ACC112 (cell line): Measurements from ENCODE around the gene CLEC2L.
A peak's percentile ranks its signal among the peaks of the same experiment; 100 is the strongest.

Experiments used
- H2AFZ ChIP-seq: fragments of 200-600 bp; sonication (generic); one replicate; pipeline ENCODE4 v1.6.0; 2017; ENCODE audit warnings: antibody characterized with exemption, low read length; ENCODE audit not compliant: unreplicated experiment
- H3K27ac ChIP-seq: fragments of 200-600 bp; sonication (generic); 2 replicates; pipeline ENCODE4 v1.5.1; 2014; ENCODE audit warnings: low read depth, mild to moderate bottlenecking, antibody characterized with exemption, low read length, moderate library complexity
- H3K27me3 ChIP-seq: fragments of 200-600 bp; sonication (generic); 2 replicates; pipeline ENCODE4 v1.6.1; 2014; ENCODE audit warnings: mild to moderate bottlenecking, antibody characterized with exemption, low read length, moderate library complexity, mixed read lengths; ENCODE audit not compliant: insufficient read depth
- H3K36me3 ChIP-seq: fragments of 200-600 bp; sonication (generic); 2 replicates; pipeline ENCODE4 v1.6.1; 2016; ENCODE audit warnings: mild to moderate bottlenecking, antibody characterized with exemption, low read length, moderate library complexity, mixed read lengths; ENCODE audit not compliant: insufficient read depth
- H3K4me1 ChIP-seq: fragments of 200-600 bp; sonication (generic); one replicate; pipeline ENCODE4 v1.6.1; 2016; ENCODE audit warnings: low read length, mixed read lengths; ENCODE audit not compliant: insufficient read depth, unreplicated experiment, control insufficient read depth
- H3K4me3 ChIP-seq: fragments of 200-600 bp; sonication (generic); 2 replicates; pipeline ENCODE4 v1.5.1; 2014; ENCODE audit warnings: mild to moderate bottlenecking, low read depth, low read length
- H3K79me2 ChIP-seq: fragments of 200-600 bp; sonication (generic); one replicate; pipeline ENCODE4 v1.6.0; 2016; ENCODE audit warnings: low read length; ENCODE audit not compliant: control insufficient read depth, unreplicated experiment, insufficient read depth

The CLEC2L gene

GRCh38 chr7:139523199-139523941 is at the start of gene CLEC2L:
Gene CLEC2L, plus strand, starts transcription at chr7:139523685. Its CDS starts 243 bp downstream, at chr7:139523928.
- Histone ChIP-seq H3K79me2 (no peaks in the 10 kb centered on the region), H3K27me3 (peaks cover 35% of the 10 kb centered on the region), H3K36me3 (no peaks in the 10 kb centered on the region), H3K4me1 (no peaks in the 10 kb centered on the region), H2AFZ (peak within 1 kb of the TSS; percentile 23), H3K27ac (no peak within 1 kb of the TSS), H3K4me3 (peak within 1 kb of the TSS; percentile 61)

GRCh38 chr7:139476139-139476538 is 47.3 kb upstream of the CLEC2L start:
- Histone ChIP-seq H3K4me1 (peaks cover 6% of the 10 kb centered on the region), H2AFZ (no peak overlapping the region), H3K36me3 (no peaks in the 10 kb centered on the region), H3K4me3 (no peak overlapping the region), H3K79me2 (no peaks in the 10 kb centered on the region), H3K27ac (no peak overlapping the region), H3K27me3 (peaks cover 4% of the 10 kb centered on the region)

GRCh38 chr7:139476891-139477290 is 46.6 kb upstream of the CLEC2L start:
- no peaks in the 10 kb centered on the region for H3K79me2 ChIP-seq
- H3K27me3 ChIP-seq = peaks cover 12% of the 10 kb centered on the region
- no peak overlapping the region for H2AFZ ChIP-seq
- no peak overlapping the region for H3K27ac ChIP-seq
- H3K4me3 ChIP-seq = no peak overlapping the region
- no peaks in the 10 kb centered on the region for H3K36me3 ChIP-seq
- H3K4me1 ChIP-seq = peaks cover 3% of the 10 kb centered on the region

- Histone ChIP-seq H3K27me3 (peaks cover 38% of the 10 kb centered on the region), H3K36me3 (no peaks in the 10 kb centered on the region), H3K27ac (no peak overlapping the region), H2AFZ (no peak overlapping the region), H3K79me2 (no peaks in the 10 kb centered on the region), H3K4me1 (no peaks in the 10 kb centered on the region), H3K4me3 (no peak overlapping the region)
Measured at GRCh38 chr7:139479620-139480019, 43.9 kb upstream of the CLEC2L start.

GRCh38 chr7:139481364-139481763 is 42.1 kb upstream of the CLEC2L start:
- Histone ChIP-seq H2AFZ (no peak overlapping the region), H3K79me2 (no peaks in the 10 kb centered on the region), H3K4me3 (no peak overlapping the region), H3K27me3 (peaks cover 53% of the 10 kb centered on the region), H3K27ac (no peak overlapping the region), H3K36me3 (no peaks in the 10 kb centered on the region), H3K4me1 (no peaks in the 10 kb centered on the region)

- Histone ChIP-seq H2AFZ (no peak overlapping the region), H3K27ac (no peak overlapping the region), H3K27me3 (peaks cover 58% of the 10 kb centered on the region), H3K36me3 (no peaks in the 10 kb centered on the region), H3K79me2 (no peaks in the 10 kb centered on the region), H3K4me3 (no peak overlapping the region), H3K4me1 (no peaks in the 10 kb centered on the region)
Measured at GRCh38 chr7:139482122-139482521, 41.4 kb upstream of the CLEC2L start.

- H3K36me3 ChIP-seq = no peaks in the 10 kb centered on the region
- no peaks in the 10 kb centered on the region for H3K4me1 ChIP-seq
- H3K27me3 ChIP-seq = peaks cover 60% of the 10 kb centered on the region
- peak overlapping the region; percentile 32 for H2AFZ ChIP-seq
- peak overlapping the region; percentile 66 for H3K4me3 ChIP-seq
- H3K27ac ChIP-seq = no peak overlapping the region
- H3K79me2 ChIP-seq = no peaks in the 10 kb centered on the region
Measured at GRCh38 chr7:139482662-139483466, 40.6 kb upstream of the CLEC2L start.

- no peaks in the 10 kb centered on the region for H3K79me2 ChIP-seq
- H3K4me3 ChIP-seq = no peak overlapping the region
- no peaks in the 10 kb centered on the region for H3K36me3 ChIP-seq
- no peaks in the 10 kb centered on the region for H3K4me1 ChIP-seq
- no peak overlapping the region for H2AFZ ChIP-seq
- H3K27ac ChIP-seq = no peak overlapping the region
- H3K27me3 ChIP-seq = peaks cover 50% of the 10 kb centered on the region
Measured at GRCh38 chr7:139487366-139488080, 36.0 kb upstream of the CLEC2L start.

GRCh38 chr7:139488810-139489209 is 34.7 kb upstream of the CLEC2L start:
- H3K36me3 ChIP-seq = no peaks in the 10 kb centered on the region
- H2AFZ ChIP-seq = no peak overlapping the region
- no peaks in the 10 kb centered on the region for H3K4me1 ChIP-seq
- peaks cover 37% of the 10 kb centered on the region for H3K27me3 ChIP-seq
- H3K79me2 ChIP-seq = no peaks in the 10 kb centered on the region
- no peak overlapping the region for H3K4me3 ChIP-seq
- no peak overlapping the region for H3K27ac ChIP-seq

- H2AFZ ChIP-seq = no peak overlapping the region
- H3K4me1 ChIP-seq = no peaks in the 10 kb centered on the region
- H3K36me3 ChIP-seq = no peaks in the 10 kb centered on the region
Measured at GRCh38 chr7:139490130-139490529, 33.4 kb upstream of the CLEC2L start.

More at GRCh38 chr7:139490130-139490529, 33.4 kb upstream of the CLEC2L start:
- Histone ChIP-seq H3K27me3 (peaks cover 25% of the 10 kb centered on the region), H3K4me3 (no peak overlapping the region), H3K79me2 (no peaks in the 10 kb centered on the region), H3K27ac (no peak overlapping the region)
